Activated B cell treated with CpG ODN at 0.5 μM for 24 hours (primary cell): ENCODE data around the gene SLC16A3. TPM values are rescaled to one million over a fixed set of nuclear protein-coding genes. Genes with fewer than 3 reads are reported as not detected.
"Not testable (repeated sequence)": the region's sequence is repeated elsewhere in the genome, so short reads cannot be mapped to it uniquely, and the experiment has no call there.

Experiments used
- ATAC-seq: fragments of 200-7000 bp; cut with Tn5 transposase; one replicate; pipeline ENCODE4 v1.10.0; 2021; ENCODE audit warnings: low read depth, mild to moderate bottlenecking, moderate library complexity
- CTCF ChIA-PET: fragments of 350-600 bp; sonication (Branson Sonifier 250); formaldehyde crosslinking; loops from one replicate; lab custom pipeline; 2021; ENCODE audit warnings: antibody characterized with exemption; lab: Charles Lee
- POLR2A ChIA-PET: fragments of 350-600 bp; sonication (Branson Sonifier 250); formaldehyde crosslinking; loops from one replicate; lab custom pipeline; 2021; ENCODE audit warnings: antibody characterized with exemption; lab: Charles Lee
- DNase-seq: peaks from one replicate; pipeline ENCODE4 v3.0.0; 2022
- H3K27ac Mint-ChIP-seq: one replicate; pipeline ENCODE4 v1.8.0; 2020; ENCODE audit warnings: mixed read lengths
- H3K27me3 Mint-ChIP-seq: one replicate; pipeline ENCODE4 v1.8.0; 2021; ENCODE audit warnings: mixed read lengths
- H3K36me3 Mint-ChIP-seq: one replicate; pipeline ENCODE4 v1.8.0; 2021; ENCODE audit warnings: low read depth, mixed read lengths
- H3K4me1 Mint-ChIP-seq: one replicate; pipeline ENCODE4 v1.8.0; 2021; ENCODE audit warnings: mixed read lengths
- H3K4me3 Mint-ChIP-seq: one replicate; pipeline ENCODE4 v1.8.0; 2020; ENCODE audit warnings: mild to moderate bottlenecking, mixed read lengths
- H3K9me3 Mint-ChIP-seq: one replicate; pipeline ENCODE4 v1.8.0; 2020; ENCODE audit warnings: mixed read lengths
- CTCF ChIP-seq: fragments of 200-600 bp; IDR thresholded peaks from one replicate; pipeline ENCODE4 v1.8.0; 2022; ENCODE audit warnings: antibody characterized with exemption, mild to moderate bottlenecking
- intact Hi-C: fragments of 100-400 bp; cut with micrococcal nuclease; formaldehyde crosslinking; loops from one replicate; pipeline ENCODE4 v1.15.1; 2024
- total RNA-seq: library from RNA; stranded (reverse); gene quantifications from 2 replicates; pipeline ENCODE4 v1.2.3, GENCODE V29; 2022

Gene SLC16A3
- total RNA-seq, 1 donor from 2014 or later, result 24.6 TPM

GRCh38 chr17:82252511-82253178, 23.8 kb downstream of the SLC16A3 start:
- Mint-ChIP-seq H3K9me3 (no peaks in the 10 kb centered on the region), H3K4me1 (peaks cover 6% of the 10 kb centered on the region), H3K27me3 (no peaks in the 10 kb centered on the region), H3K36me3 (peaks cover 75% of the 10 kb centered on the region), H3K27ac (no peak overlapping the region), H3K4me3 (no peak overlapping the region)
- intact Hi-C loops, result no loop called here
- ATAC-seq (no peak), DNase-seq (no peak)
- no peak for TF ChIP-seq CTCF
- ChIA-PET CTCF (no interaction called here), POLR2A (interaction anchor here (0.6 kb wide), 1 partner anchor 52 kb away, joined by 3 read pairs; no protein-coding TSS in a partner anchor)

GRCh38 chr17:82253179-82253544, 24.3 kb downstream of the SLC16A3 start:
- TF ChIP-seq CTCF, result no peak
- ChIA-PET POLR2A (no interaction called here), CTCF (no interaction called here)
- Mint-ChIP-seq H3K27ac (no peak overlapping the region), H3K36me3 (peaks cover 73% of the 10 kb centered on the region), H3K27me3 (no peaks in the 10 kb centered on the region), H3K4me1 (peaks cover 6% of the 10 kb centered on the region), H3K9me3 (no peaks in the 10 kb centered on the region), H3K4me3 (no peak overlapping the region)
- intact Hi-C loops, result no loop called here
- DNase-seq, result no peak
- ATAC-seq, result no peak

GRCh38 chr17:82254096-82254495, 25.3 kb downstream of the SLC16A3 start:
- intact Hi-C loops, H3K4me1 Mint-ChIP-seq, H3K9me3 Mint-ChIP-seq: not testable (repeated sequence)

GRCh38 chr17:82254746-82255145, 25.9 kb downstream of the SLC16A3 start:
- ATAC-seq, H3K9me3 Mint-ChIP-seq, intact Hi-C loops, H3K27ac Mint-ChIP-seq, DNase-seq, CTCF ChIA-PET, H3K4me1 Mint-ChIP-seq, H3K4me3 Mint-ChIP-seq, H3K27me3 Mint-ChIP-seq: not testable (repeated sequence)
- POLR2A ChIA-PET, result interaction anchor here (0.6 to 1.5 kb wide), 2 partner anchors 8 to 143 kb away, joined by 3 to 4 read pairs; no protein-coding TSS in a partner anchor
- H3K36me3 Mint-ChIP-seq, result peaks cover 76% of the 10 kb centered on the region

More at GRCh38 chr17:82254096-82254495, 25.3 kb downstream of the SLC16A3 start:
- H3K27ac Mint-ChIP-seq, H3K4me3 Mint-ChIP-seq, DNase-seq, CTCF ChIA-PET, H3K27me3 Mint-ChIP-seq, ATAC-seq: not testable (repeated sequence)
- peaks cover 74% of the 10 kb centered on the region for H3K36me3 Mint-ChIP-seq
- POLR2A ChIA-PET, result interaction anchor here (0.6 kb wide), 1 partner anchor 143 kb away, joined by 3 read pairs; no protein-coding TSS in a partner anchor

- no peak overlapping the region for H3K27ac Mint-ChIP-seq
- peaks cover 81% of the 10 kb centered on the region for H3K36me3 Mint-ChIP-seq
- intact Hi-C loops, result no loop called here
- H3K9me3 Mint-ChIP-seq, result no peaks in the 10 kb centered on the region
- no peak overlapping the region for H3K4me3 Mint-ChIP-seq
- H3K27me3 Mint-ChIP-seq, result no peaks in the 10 kb centered on the region
- no peak for TF ChIP-seq CTCF
- ATAC-seq (no peak), DNase-seq (no peak)
- ChIA-PET POLR2A (interaction anchor here (1.5 kb wide), 1 partner anchor 9 kb away, joined by 4 read pairs; no protein-coding TSS in a partner anchor), CTCF (no interaction called here)
- H3K4me1 Mint-ChIP-seq, result peaks cover 6% of the 10 kb centered on the region
Measured at GRCh38 chr17:82255402-82255972, 26.6 kb downstream of the SLC16A3 start.

GRCh38 chr17:82256242-82256885, 27.5 kb downstream of the SLC16A3 start:
- Mint-ChIP-seq H3K36me3 (peaks cover 81% of the 10 kb centered on the region), H3K27me3 (no peaks in the 10 kb centered on the region), H3K27ac (peak overlapping the region; percentile 24), H3K4me3 (no peak overlapping the region), H3K4me1 (peaks cover 6% of the 10 kb centered on the region), H3K9me3 (no peaks in the 10 kb centered on the region)
- ChIA-PET CTCF (no interaction called here), POLR2A (interaction anchor here (1.5 kb wide), 1 partner anchor 10 kb away, joined by 4 read pairs; no protein-coding TSS in a partner anchor)
- intact Hi-C loops, result no loop called here
- DNase-seq (no peak), ATAC-seq (no peak)
- no peak for TF ChIP-seq CTCF
